ENCODE measurements around the gene FAT4. TPM values are rescaled to one million over a fixed set of nuclear protein-coding genes. Genes with fewer than 3 reads are reported as not detected.

FAT4 gene, protein sequence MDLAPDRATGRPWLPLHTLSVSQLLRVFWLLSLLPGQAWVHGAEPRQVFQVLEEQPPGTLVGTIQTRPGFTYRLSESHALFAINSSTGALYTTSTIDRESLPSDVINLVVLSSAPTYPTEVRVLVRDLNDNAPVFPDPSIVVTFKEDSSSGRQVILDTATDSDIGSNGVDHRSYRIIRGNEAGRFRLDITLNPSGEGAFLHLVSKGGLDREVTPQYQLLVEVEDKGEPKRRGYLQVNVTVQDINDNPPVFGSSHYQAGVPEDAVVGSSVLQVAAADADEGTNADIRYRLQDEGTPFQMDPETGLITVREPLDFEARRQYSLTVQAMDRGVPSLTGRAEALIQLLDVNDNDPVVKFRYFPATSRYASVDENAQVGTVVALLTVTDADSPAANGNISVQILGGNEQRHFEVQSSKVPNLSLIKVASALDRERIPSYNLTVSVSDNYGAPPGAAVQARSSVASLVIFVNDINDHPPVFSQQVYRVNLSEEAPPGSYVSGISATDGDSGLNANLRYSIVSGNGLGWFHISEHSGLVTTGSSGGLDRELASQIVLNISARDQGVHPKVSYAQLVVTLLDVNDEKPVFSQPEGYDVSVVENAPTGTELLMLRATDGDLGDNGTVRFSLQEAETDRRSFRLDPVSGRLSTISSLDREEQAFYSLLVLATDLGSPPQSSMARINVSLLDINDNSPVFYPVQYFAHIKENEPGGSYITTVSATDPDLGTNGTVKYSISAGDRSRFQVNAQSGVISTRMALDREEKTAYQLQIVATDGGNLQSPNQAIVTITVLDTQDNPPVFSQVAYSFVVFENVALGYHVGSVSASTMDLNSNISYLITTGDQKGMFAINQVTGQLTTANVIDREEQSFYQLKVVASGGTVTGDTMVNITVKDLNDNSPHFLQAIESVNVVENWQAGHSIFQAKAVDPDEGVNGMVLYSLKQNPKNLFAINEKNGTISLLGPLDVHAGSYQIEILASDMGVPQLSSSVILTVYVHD (N-terminal part only)
- 110 TPM for total RNA-seq

GRCh38 chr4:125314676-125315575 is at the start of gene FAT4:
Gene FAT4 (plus strand): TSS chr4:125314955. CDS start chr4:125316412, 1,457 bp downstream.
- FAIRE-seq (no peak), DNase-seq (ENCODE audit: low spot score in 2 of 2) (peak; percentile 77 to 79)

DNA sequence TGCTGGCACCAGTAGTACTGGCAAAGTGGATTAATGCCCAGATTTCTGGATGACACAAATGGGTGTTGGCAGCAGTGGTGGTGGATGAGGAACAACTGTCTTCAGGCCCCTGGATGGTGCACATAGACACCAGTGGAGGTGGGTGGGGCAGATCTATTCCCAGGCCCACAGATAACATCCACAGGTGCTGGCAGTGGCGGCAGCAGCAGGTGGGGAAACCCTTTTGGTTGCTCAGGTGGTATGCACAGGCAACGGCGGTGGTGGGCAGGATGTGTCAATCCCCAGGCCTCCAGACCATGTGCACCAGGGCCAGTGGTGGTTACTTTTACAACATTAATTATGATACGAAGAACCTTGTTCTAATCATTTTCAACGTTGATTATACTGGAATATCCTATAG is 48.9 kb upstream of the FAT4 start:
- FAIRE-seq = no peak
- no peak for DNase-seq (ENCODE audit: low spot score in 2 of 2)

DNA sequence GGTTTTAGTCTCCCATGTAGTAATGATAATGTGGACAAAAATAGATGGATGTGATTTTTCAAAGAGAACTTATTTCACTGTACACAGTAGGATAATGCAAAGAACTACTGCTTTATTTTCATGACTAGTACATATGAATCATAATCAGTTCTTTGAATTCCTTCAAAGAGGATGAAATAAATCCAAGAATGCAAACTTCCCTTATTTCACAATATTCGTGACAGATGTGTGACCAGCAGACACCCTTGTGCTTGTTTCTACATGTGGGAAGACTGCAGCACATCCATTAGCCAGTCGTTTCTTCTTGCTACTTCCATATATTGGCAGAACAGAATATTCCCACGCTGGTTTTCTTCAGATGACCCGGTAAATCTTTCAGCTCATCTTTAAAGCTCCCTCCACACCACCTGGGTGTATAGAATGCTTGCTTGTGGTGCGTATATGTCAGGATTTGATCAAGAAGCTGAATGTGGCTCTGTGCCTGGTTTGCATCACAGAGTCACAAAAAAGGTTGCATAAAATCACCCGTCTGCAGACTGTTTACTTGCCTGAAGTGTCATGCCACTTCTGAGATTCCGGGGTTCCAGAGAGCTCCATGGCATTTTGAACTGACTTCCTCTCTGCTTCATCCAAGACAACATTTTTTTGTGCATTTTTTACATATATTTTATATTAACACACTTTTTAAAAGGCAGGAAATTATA is 47.7 kb upstream of the FAT4 start:
- no peak for DNase-seq (ENCODE audit: low spot score in 2 of 2)
- no peak for FAIRE-seq

DNA sequence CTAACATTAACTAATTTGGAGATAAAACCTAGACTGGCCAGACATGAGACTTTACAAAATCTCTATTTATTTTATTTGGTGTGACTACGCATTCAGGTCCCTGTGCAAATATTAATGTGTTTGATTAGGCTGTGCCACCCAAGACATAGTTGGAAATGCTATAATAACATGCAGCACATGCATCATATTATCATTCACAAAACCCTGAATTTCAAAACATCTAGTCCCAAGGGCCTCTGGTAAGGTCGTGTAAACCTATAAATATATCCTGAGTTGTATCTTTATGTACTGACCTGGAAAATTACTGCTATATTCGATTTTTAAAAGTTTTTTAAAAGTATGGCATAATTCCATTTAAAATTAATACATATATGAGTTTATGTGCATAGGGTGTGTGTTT is 47.1 kb upstream of the FAT4 start:
- DNase-seq (ENCODE audit: low spot score in 2 of 2) = no peak
- FAIRE-seq = no peak

DNA sequence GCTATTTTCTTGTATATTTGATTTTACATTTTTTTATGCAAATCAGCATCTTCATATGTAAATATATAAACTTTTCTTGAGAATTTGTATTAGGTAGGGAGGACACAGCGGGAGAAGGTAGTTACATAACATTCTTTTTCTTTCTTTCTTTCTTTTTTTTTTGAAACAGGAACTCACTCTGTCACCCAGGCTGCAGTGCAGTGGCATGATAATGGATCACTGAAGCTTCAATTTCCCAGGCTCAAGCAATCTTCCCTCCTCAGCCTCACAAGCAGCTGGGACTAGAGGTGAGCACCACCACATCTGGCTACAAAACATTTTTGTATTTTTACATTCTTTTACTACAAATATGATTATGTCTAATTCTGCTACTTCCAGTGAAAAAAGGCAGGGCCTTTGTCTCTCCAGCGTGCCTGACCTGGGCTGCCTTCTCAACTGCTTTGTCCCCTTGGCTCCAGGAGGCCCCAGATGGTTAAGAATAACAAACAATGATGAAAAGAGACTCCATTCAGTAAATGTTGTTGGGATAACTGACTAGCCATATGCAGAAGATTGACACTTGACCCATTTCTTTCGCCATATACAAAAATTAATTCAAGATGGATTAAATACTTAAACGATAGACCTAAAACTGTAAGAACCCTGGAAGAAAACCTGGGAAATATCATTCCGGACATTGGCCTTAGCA is 46.5 kb upstream of the FAT4 start:
- DNase-seq (ENCODE audit: low spot score in 2 of 2) = no peak
- FAIRE-seq = no peak

DNA sequence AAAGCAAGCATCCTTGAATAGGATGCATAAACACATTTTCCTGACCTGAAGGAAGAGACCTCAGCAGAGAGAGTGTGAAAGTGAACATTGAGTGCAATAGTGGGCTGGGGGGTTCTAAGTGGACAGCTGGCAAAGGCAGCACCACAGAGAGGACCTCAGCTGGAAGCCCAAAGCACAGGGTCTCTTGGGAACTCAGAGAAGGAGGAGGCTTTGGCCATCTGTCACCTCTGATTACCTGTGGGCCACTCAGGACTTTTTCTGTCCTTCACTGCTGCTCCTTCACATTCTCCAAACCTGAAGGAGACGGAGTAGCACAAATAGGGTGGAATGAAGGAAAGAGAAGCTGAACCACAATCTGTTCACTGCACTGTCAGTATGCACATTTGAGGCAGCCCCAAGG is 37.9 kb upstream of the FAT4 start:
- DNase-seq (ENCODE audit: low spot score in 2 of 2) (no peak), FAIRE-seq (no peak)

GRCh38 chr4:125277790-125278189 is 37.0 kb upstream of the FAT4 start:
- DNase-seq (ENCODE audit: low spot score in 2 of 2) (no peak), FAIRE-seq (no peak)

GRCh38 chr4:125280892-125281403 is 33.8 kb upstream of the FAT4 start:
- DNase-seq (ENCODE audit: low spot score in 2 of 2) (no peak), FAIRE-seq (no peak)

GRCh38 chr4:125283707-125284279 is 31.0 kb upstream of the FAT4 start:
- FAIRE-seq = peak; percentile 94
- peak; percentile 22 to 26 for DNase-seq (ENCODE audit: low spot score in 2 of 2)

GRCh38 chr4:125297116-125297515 is 17.6 kb upstream of the FAT4 start:
- DNase-seq (ENCODE audit: low spot score in 2 of 2) (no peak), FAIRE-seq (no peak)

DNA sequence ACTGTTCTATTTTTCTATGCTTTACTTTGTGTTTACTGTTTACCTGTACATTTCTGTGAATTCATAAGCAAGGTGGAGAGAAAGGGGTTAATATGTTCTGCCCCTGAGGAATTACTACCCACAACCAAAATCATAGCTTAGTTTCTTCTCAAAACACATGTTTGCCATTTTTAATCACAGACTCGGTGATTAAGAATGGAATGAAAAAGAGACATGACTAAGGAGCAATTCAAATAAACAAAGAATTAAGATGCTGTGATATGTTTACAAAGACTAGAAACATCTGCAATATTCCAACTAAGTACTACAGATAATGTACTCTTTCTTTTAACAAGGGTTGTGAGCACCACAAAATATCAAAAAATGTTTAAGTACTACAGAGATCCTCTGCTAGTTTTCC is 11.7 kb upstream of the FAT4 start:
- FAIRE-seq = no peak
- no peak for DNase-seq (ENCODE audit: low spot score in 2 of 2)

- FAIRE-seq (no peak), DNase-seq (ENCODE audit: low spot score in 2 of 2) (no peak)
Measured at GRCh38 chr4:125303821-125304220, 10.9 kb upstream of the FAT4 start.

DNA sequence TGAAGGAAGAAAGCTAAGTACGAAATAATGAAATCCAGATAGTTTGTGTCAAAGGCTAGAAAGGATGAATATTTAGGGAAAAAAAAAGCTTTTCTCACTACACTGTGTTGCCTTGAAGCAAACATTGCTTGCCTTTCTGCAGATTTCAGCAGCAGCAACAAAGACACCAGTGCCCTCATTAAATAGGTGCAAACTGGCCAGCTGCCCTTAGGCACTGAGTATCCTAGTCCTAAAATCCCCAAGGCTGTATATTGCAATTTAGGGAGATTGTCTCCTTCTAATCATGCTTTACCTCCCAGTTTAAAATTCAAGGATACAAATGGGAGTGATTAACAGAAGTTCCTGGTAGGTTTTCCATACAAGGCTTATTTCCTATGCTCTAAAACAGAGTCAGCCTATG is 8.6 kb upstream of the FAT4 start:
- DNase-seq (ENCODE audit: low spot score in 2 of 2) (no peak), FAIRE-seq (no peak)

- DNase-seq (ENCODE audit: low spot score in 2 of 2) (no peak), FAIRE-seq (no peak)
Measured at GRCh38 chr4:125306533-125306932, 8.2 kb upstream of the FAT4 start.

DNA sequence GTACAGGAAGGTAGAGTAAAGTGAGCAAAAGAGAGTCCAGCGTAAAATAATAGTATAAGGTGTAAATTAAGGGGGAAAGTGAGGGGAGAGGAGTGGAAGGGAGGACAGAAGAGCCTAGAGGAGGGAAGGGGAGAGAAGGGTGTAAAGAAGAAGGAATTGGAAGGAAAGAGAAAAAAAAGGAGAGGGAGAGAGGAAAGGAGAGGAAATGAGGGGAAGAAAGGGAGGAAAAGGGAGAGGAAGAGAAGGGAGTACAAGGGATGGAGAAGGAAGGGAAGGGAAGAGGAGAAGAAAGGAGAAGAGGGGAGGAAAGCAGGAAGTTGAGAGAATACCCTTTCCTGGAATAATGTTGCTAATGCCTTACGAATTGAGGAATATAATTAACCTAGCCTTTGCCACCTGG is 3.3 kb upstream of the FAT4 start:
- DNase-seq (ENCODE audit: low spot score in 2 of 2) (no peak), FAIRE-seq (no peak)

DNA sequence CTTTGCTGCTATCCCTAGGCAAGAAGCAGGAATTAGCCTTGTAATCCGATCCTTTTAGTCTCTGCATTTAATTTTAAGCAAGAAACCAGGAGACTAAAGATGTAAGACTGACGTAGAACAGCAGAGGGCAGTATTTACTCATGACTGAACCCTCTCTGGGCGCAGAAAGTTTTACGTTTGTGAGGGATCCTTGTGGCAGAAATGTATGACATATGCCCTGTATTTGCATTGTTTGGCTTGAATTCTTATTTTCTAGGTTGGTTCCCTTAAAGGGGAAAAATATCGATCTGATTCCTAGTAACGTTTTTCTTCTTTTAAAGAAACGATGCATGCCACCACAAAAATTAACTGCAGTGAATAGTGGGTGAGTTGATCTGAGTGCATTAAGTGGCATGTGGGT is 1.3 kb upstream of the FAT4 start:
- FAIRE-seq = peak; percentile 64
- DNase-seq (ENCODE audit: low spot score in 2 of 2) = peak; percentile 45 to 54

DNA sequence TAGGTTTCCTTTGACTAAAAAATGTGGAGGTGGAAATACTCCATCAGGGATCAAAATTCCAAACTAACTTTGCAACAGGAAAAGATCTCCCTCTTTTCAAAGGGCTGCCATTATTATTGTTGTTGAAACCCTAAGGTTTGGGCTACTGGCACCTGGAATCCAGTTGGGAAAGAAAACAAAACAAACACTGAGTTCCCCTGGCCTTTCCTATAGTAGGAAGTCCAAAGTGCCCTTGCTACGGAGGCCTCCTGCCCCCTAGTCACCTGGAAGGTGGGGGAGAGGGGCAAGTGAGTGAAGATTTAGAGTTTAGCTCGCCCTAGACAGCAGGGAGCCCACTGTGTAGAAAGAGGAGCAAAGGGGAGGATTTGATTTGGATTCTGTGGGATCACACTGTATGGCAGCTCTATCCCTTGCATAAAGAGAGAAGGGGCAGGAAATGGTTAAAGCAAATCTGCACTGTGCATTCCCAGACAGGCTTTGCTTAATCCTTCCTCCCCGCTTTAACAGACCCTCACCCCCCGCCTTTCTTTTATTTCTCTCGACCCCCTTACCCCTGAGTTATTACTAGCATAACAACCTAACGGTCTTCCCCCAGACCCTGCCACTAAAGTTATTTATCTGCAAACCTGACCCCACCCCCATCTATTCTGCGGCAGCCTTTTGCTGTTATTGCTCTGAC is 627 bp upstream of the FAT4 start:
- no peak for FAIRE-seq
- no peak for DNase-seq (ENCODE audit: low spot score in 2 of 2)

Data from frontal cortex (tissue), 4 donors.